SH-SY5Y (cell line): ENCODE results near the gene SMARCAL1.

ENCODE experiments used
- GATA2 ChIP-seq: IDR thresholded peaks from 2 replicates; pipeline ENCODE4 v1.6.1; 2011; ENCODE audit warnings: mild to moderate bottlenecking, low read depth, low read length
- GATA3 ChIP-seq: IDR thresholded peaks from 2 replicates; pipeline ENCODE4 v1.6.1; 2011; ENCODE audit warnings: low read depth, mild to moderate bottlenecking, low read length, moderate library complexity

SMARCAL1 gene

GRCh38 chr2:216492597-216493333, 80.5 kb downstream of the SMARCAL1 start:
- TF ChIP-seq GATA3: no peak
- TF ChIP-seq GATA2: no peak

GRCh38 chr2:216493334-216493685, 81.0 kb downstream of the SMARCAL1 start:
- TF ChIP-seq GATA3: no peak
- no peak for TF ChIP-seq GATA2

DNA sequence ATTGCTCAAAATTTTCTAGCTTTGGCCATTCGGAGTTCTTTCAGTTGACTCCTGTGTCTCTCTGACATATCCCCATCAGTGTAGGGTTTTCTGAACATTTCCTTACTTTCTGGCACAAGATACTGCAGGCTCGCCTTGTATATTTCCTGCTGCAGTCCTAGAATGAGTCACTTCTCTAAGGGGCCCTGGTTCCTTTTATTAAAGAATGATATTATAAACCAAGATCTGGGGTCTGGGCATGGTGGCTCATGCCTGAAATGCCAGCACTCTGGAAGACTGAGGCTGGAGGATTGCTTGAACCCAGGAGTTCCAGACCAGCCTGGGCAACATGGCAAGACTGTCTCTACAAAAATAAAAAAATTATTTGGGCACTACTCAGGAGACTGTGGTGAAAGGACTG, 83.4 kb downstream of the SMARCAL1 start:
- TF ChIP-seq GATA2 (no peak), GATA3 (no peak)

GRCh38 chr2:216497382-216498069, 85.2 kb downstream of the SMARCAL1 start:
- TF ChIP-seq GATA3: no peak

DNA sequence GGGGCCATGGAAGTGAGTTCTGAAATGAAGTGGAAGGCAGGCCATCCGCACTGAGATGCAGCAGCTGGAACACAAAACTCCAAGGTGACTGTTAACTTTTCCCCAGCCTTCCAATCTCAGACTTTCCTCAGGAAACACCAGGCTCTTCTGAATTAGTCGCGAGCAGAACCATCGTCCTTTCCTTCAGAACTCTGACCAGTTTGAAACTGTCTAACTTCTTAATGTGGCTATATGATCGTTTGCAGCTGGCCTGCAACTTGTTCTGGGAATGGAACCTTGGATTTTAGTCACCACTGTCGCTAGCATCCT, 85.7 kb downstream of the SMARCAL1 start:
- TF ChIP-seq GATA2: no peak
- TF ChIP-seq GATA3: no peak

DNA sequence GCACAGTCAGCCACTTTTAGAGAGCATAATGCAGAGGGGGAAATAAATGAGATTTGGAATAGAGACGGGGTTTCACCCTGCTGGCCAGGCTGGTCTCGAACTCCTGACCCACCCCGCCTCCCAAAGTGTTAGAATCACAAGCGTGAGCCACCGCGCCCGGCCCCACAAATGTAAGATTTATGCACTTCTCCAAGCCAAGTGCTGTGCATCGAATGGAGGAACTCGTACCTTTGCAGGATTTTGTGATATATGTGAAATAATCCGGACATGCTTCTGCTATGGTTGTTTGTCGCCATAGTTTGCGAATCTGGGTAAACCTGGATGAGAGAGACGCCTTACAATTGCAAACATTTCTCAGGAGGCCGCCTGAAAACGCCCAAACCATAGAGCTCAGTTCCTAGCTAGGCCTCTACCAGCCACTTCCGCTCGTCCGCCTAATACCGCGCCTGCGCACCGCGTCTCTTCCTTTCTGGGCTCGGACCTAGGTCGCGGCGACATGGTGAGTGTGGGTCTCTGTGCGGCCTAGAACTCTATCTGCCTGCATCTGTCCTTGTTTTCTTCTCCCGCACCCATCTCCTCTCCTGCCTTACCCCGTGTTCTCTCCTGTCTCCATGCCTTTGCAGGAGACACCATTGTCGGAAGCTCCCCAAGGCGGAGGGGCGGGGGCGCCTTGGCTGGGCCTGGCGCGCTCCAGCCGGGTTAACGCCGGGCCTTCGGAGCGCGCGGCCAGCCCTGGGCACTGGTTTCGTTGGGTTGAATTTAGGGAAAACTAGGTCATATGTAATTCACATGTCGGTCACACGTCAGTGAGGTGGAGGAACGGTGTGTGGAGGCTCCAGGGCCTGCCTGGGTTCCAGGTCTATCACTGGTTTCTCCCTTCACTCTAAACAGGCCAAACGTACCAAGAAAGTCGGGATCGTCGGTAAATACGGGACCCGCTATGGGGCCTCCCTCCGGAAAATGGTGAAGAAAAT, 86.4 kb downstream of the SMARCAL1 start, which contains the start of gene RPL37A:
Gene RPL37A, plus strand, starts transcription at position 466 of the 974 bp plus-strand sequence. Its CDS starts 31 bp downstream, at position 497.
- no peak for TF ChIP-seq GATA3
- peak; percentile 7; the same call in 1 of the 2 replicates for TF ChIP-seq GATA2

DNA sequence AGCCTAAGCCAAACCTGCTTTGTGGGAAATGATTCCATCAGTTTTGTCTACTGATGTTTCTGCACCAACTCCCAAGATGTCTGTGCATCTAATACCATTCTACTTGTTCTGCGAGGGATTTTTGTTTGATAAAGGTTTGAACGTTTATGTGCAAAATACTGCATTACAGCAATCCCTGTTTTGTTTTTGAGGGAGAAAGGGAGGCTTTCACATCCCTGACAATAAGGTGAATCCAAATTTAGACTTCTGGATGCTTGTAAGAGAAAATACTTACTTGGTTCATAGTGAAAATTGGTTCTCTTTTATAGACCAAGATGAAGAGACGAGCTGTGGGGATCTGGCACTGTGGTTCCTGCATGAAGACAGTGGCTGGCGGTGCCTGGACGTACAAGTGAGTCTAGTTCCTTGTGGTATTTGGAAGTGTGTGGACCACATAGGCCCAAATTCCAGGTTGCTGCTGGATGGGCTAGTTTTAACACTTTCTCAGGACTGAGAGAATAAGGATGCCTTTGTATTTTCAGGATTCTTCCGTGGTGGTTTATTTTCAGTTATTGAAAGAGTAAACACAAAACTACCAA, 87.4 kb downstream of the SMARCAL1 start:
- TF ChIP-seq GATA2 (no peak), GATA3 (no peak)

- TF ChIP-seq GATA2: no peak
- TF ChIP-seq GATA3: no peak
Observed at GRCh38 chr2:216500572-216500971, 88.3 kb downstream of the SMARCAL1 start.

- TF ChIP-seq GATA3 (no peak), GATA2 (no peak)
Observed at GRCh38 chr2:216501854-216502253, 89.6 kb downstream of the SMARCAL1 start.

- TF ChIP-seq GATA2: no peak
- TF ChIP-seq GATA3: no peak
Observed at GRCh38 chr2:216502381-216503158, 90.3 kb downstream of the SMARCAL1 start.

- TF ChIP-seq GATA2 (no peak), GATA3 (no peak)
Observed at GRCh38 chr2:216503159-216503629, 90.9 kb downstream of the SMARCAL1 start.

DNA sequence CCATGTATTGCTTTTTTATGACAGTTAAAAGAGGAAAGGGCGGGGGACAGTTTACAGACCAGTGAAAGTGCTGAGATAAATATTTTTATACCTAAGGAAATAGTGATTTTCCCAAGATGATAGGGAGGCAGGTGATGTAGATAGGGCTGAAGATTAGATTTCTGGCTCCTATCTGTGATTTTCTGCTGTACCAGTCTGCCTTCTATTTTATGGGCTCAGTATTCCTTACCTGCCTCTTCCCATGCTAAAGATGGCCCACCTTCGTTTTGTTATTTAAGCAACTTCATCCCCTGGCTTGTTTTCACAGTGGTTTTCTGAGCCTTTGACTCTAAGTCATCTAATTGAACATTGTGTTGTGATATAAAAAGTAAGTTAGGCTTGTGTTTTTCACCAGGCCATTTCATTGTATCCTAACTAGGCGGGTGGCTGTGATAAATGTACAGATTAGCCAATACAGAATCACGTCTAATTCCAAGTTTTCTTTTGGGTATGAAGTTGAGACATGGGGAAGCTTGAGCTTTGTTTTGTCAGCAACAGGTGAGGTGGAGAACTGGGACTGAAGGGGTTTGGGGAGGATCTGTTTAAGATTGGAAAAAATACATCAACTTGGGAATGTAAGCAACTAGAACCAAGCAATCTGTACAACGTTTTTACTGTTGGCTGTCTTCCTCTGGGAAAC, 91.6 kb downstream of the SMARCAL1 start:
- TF ChIP-seq GATA2 (no peak), GATA3 (no peak)

GRCh38 chr2:216504376-216504762, 92.1 kb downstream of the SMARCAL1 start:
- TF ChIP-seq GATA3: no peak
- TF ChIP-seq GATA2: no peak
